Left lung (tissue), 10 donors: ENCODE data around the gene FERMT3. TPM values are rescaled to one million over a fixed set of nuclear protein-coding genes. Genes with fewer than 3 reads are reported as not detected.

Source experiments
- ATAC-seq: fragments of 200-7000 bp; cut with Tn5 transposase; one replicate; pipeline ENCODE4 v1.9.1; 2020; ENCODE audit warnings: moderate library complexity
- DNase-seq, 4 donors: peaks; one replicate each; pipeline ENCODE4 v3.0.0-alpha.2; 2013 to 2020
- H3K27ac ChIP-seq, 2 donors: fragments of 200-600 bp; sonication (generic) in 1 of 2; one replicate each; pipeline versions ENCODE4 v1.5.0 to v1.8.0; 2020 to 2021
- H3K27me3 ChIP-seq, 2 donors: fragments of 200-600 bp; sonication (generic) in 1 of 2; one replicate each; pipeline versions ENCODE4 v1.5.0 to v1.8.0; 2020 to 2021
- H3K36me3 ChIP-seq, 2 donors: fragments of 200-600 bp; sonication (generic) in 1 of 2; one replicate each; pipeline versions ENCODE4 v1.5.0 to v1.8.0; 2020 to 2021
- H3K4me1 ChIP-seq, 2 donors: fragments of 200-600 bp; one replicate each; pipeline ENCODE4 v1.8.0; 2021
- H3K4me3 ChIP-seq, 2 donors: fragments of 200-600 bp; sonication (generic) in 1 of 2; one replicate each; pipeline versions ENCODE4 v1.5.0 to v1.8.0; 2020 to 2021; ENCODE audit warnings: mild to moderate bottlenecking in 1 of 2
- H3K9me3 ChIP-seq, 2 donors: fragments of 200-600 bp; sonication (generic) in 1 of 2; one replicate each; pipeline versions ENCODE4 v1.5.0 to v1.8.0; 2020 to 2021
- CTCF ChIP-seq, 2 donors: fragments of 200-600 bp; sonication (generic) in 1 of 2; IDR thresholded peaks; one replicate each; pipeline versions ENCODE4 v1.5.0 to v1.8.0; 2021; ENCODE audit warnings: antibody characterized with exemption in 2 of 2
- intact Hi-C, 2 donors: fragments of 100-400 bp; cut with DNase I; formaldehyde crosslinking; loops; one replicate each; pipeline versions ENCODE4 v1.11.2 to v1.14.2; 2022
- polyA plus RNA-seq, 6 donors: library from polyadenylated mRNA; unstranded; fragments of 120-200 nt; gene quantifications; one replicate each; pipeline ENCODE4 v1.2.1, GENCODE V29; 2013; ENCODE audit not compliant: insufficient read length in 6 of 6
- total RNA-seq, 2 donors: library from RNA; stranded (reverse); fragmentation: NEBNext Ultra II Directional; extraction: Animal tissue kit (Norgen Biotek cat#: 25700); gene quantifications; one replicate each; pipeline ENCODE4 v1.2.1, GENCODE V29; 2021
- donor health status: DM: no; HTN: yes; CAD: no.
- donor health status: DM: no; HTN: no; CAD: no.

Gene FERMT3
- total and polyA plus RNA-seq, 8 donors, result 9.1 to 100 (median 10.8) TPM

GRCh38 chr11:64238076-64238475 is 31.6 kb downstream of the FERMT3 start:
- Histone ChIP-seq H3K9me3 (no peaks in the 10 kb centered on the region), H3K4me3 (no peak overlapping the region), H3K27me3 (peaks cover 0 to 4% of the 10 kb centered on the region in 2 donors), H3K4me1 (peaks cover 22 to 80% of the 10 kb centered on the region in 2 donors), H3K27ac (peak overlapping the region; percentile 33 to 98), H3K36me3 (peaks cover 0 to 20% of the 10 kb centered on the region in 2 donors)
- TF ChIP-seq CTCF (IDR thresholded peaks at IDR 0.05), result no peak
- DNase-seq (peak in 1 of 4 donors; percentile 71), ATAC-seq (no peak)
- intact Hi-C loops, result no loop called here

DNA sequence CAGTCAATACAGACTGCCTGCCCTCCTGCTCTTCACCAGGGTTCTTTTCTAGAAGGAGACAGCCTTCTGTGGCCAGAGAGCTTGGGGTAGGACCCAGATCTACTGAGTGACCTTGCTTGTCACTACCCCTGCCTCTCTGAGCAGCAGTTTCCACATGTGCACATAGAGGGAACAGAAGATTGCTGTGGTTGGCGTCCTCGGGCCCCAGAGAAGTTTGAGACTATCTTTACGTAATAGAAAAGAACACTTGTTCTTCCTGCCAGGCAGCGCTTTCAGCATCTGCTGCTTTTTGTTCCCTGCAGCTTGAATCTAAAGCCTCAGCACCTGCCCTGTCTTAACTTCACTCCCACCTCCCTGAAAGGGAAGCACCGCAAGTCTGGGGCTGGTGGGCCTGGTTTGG is 32.5 kb downstream of the FERMT3 start:
- Histone ChIP-seq H3K27me3 (peaks cover 0 to 2% of the 10 kb centered on the region in 2 donors), H3K4me1 (peaks cover 16 to 83% of the 10 kb centered on the region in 2 donors), H3K9me3 (no peaks in the 10 kb centered on the region), H3K27ac (peak overlapping the region; percentile 26 to 98), H3K36me3 (peaks cover 0 to 29% of the 10 kb centered on the region in 2 donors), H3K4me3 (no peak overlapping the region)
- DNase-seq (no peak), ATAC-seq (no peak)
- intact Hi-C loops, result no loop called here
- TF ChIP-seq CTCF (IDR thresholded peaks at IDR 0.05), result no peak

- Histone ChIP-seq H3K36me3 (peaks cover 0 to 34% of the 10 kb centered on the region in 2 donors), H3K4me1 (peaks cover 16 to 85% of the 10 kb centered on the region in 2 donors), H3K4me3 (peak overlapping the region in 1 of 2 donors; percentile 82), H3K27ac (peak overlapping the region; percentile 98 to 100), H3K9me3 (no peaks in the 10 kb centered on the region), H3K27me3 (no peaks in the 10 kb centered on the region)
- DNase-seq (peak in 1 of 4 donors; percentile 42), ATAC-seq (no peak)
- intact Hi-C loops, result no loop called here
- TF ChIP-seq CTCF (IDR thresholded peaks at IDR 0.05), result no peak
These were observed 33.3 kb downstream of the FERMT3 start for GRCh38 chr11:64239662-64240434.

DNA sequence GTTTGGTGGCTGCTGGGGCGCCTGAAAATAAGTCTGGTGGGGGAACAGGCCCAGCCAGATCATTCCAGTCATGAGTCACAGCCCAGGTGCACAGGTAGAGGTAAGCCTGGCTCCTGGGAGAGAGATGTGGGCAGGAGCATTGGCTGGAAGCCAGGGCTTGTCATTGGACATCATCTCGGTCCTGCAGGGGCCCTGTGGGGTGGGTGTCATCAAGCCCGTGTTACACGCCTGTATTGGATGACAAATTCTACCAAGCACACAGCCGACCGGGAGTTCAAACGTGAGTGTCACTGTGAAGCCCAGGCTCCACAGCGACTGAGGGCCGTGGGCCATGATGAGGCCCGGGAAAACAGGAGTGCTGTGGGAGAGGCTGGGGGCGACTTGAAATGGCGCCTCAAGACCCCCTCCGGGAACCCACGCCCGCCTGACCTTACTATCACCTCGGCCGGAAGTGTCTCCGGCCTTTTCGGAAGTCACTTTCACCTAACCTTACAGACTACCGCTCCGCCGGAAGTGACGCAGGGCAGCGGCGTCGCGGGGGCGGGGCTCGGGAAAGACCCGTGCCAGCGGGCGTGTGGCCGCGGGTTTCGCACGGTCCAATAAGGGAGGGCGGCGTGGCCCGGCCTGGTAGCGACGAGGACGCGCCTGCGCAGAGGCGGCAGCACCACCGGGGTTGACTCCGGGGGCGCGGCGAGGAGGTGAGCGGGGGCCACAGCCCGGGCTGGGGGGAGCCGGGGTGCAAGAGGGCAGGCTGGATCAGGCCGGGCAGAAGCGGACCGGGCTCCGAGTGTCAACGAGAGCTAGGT is 34.1 kb downstream of the FERMT3 start, which contains the start of gene FKBP2:
TSS of gene FKBP2 (plus strand) at position 661 of the 806 bp plus-strand sequence. CDS start 1,293 bp downstream, outside the sequence.
- peaks cover 20 to 85% of the 10 kb centered on the region in 2 donors for H3K4me1 ChIP-seq
- peaks cover 0 to 34% of the 10 kb centered on the region in 2 donors for H3K36me3 ChIP-seq

More for the DNA sequence above, 34.1 kb downstream of the FERMT3 start, which contains the start of gene FKBP2:
- peak; percentile 73 for ATAC-seq
- H3K4me3 ChIP-seq, result peak within 1 kb of the TSS; percentile 79 to 82
- no peaks in the 10 kb centered on the region for H3K9me3 ChIP-seq
- peak within 1 kb of the TSS; percentile 98 to 100 for H3K27ac ChIP-seq
- peak; percentile 97 to 99 (median 98) for DNase-seq
- no peak for TF ChIP-seq CTCF (IDR thresholded peaks at IDR 0.05)
- H3K27me3 ChIP-seq, result no peaks in the 10 kb centered on the region
- intact Hi-C loops, result no loop called here
